ENCODE measurements around the gene EFTUD2.
"Not testable (repeated sequence)": the region's sequence is repeated elsewhere in the genome, so short reads cannot be mapped to it uniquely, and the experiment has no call there.

The EFTUD2 gene

DNA sequence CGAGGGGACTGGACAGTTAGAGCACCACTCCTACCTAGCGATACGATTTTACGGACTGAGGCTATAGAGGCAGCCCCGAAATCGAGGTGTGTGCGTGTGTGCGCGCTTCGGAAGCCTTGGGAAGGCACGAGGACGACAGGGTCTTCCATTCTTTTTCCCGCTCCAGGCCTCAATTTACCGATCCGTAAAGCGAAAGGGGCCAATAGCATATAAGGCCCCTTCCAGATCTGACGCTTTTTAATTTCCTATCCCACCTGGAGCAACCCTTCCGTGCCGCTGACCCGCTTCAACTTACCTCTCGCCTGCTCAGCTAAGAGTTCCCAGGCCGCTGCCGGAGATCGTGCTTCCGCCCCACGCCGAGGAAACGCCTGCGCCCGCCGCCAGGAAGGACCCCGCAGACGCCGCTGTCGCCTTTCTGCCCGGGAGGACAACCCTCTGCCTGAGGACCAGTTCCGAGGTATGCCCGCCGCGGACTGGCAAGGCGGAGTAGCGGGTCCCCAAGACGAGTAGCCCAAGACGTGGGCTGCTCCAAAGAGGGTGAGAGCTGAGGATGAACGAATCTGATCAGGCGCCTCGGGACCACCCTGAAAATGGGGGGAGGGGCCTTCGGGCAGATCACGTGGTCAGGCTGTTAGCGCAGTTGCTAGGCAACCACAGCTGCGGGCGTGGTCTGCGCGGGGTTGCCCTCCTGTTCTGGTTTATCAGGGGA lies at the start of gene EFTUD2:
Gene EFTUD2 (minus strand): TSS at position 372 of the 709 bp plus-strand sequence. CDS start 4,924 bp downstream, outside the sequence.
- Histone ChIP-seq H3K27me3 (ENCODE audit: control insufficient read depth in 5 of 5, insufficient read depth in 4 of 5, low read length in 5 of 5) (no peaks in the 10 kb centered on the region), H3K9ac (ENCODE audit: low read length in 5 of 5) (peak within 1 kb of the TSS; percentile 83 to 98 (median 94)), H3K36me3 (ENCODE audit: control insufficient read depth in 5 of 5, insufficient read depth in 5 of 5, low read length in 5 of 5) (peaks cover 2 to 10% (median 7%) of the 10 kb centered on the region in 5 donors), H3K4me1 (ENCODE audit: control insufficient read depth in 5 of 5, insufficient read depth in 5 of 5, low read length in 5 of 5) (peaks cover 11 to 56% (median 39%) of the 10 kb centered on the region in 5 donors), H3K4me3 (ENCODE audit: low read depth in 1 of 5, low read length in 5 of 5) (peak within 1 kb of the TSS; percentile 84 to 99 (median 87)), H3K9me3 (ENCODE audit: control insufficient read depth in 5 of 5, low read length in 5 of 5) (no peaks in the 10 kb centered on the region), H3K27ac (ENCODE audit: low read depth, low read length) (peak within 1 kb of the TSS; percentile 92)

DNA sequence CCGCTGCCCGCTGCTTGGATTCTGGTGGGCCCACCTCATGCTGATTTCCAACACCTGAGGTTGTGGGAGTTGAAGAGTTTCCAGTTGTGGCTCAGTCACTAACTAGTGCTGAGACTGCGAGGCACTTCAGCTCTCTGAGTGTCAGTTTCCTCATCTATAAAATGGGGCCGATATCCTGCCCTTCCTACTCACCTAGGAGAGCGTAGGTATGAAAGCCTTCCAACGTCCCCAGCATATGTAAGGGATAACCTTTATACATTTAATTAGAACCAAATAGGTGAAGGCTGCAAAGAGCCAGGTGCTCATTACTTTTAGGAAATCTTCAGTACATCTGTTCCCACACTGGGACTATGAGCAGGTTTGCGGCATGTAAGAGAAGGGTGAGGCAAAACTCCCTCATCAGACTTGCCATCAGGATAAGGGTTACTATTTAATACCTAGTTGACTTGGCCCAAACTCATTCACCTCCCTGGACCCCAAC lies 49.1 kb upstream of the EFTUD2 start:
- H3K4me1 ChIP-seq (ENCODE audit: control insufficient read depth in 5 of 5, insufficient read depth in 5 of 5, low read length in 5 of 5) = peaks cover 2 to 15% (median 13%) of the 10 kb centered on the region in 5 donors
- peaks cover 0 to 7% (median 0%) of the 10 kb centered on the region in 5 donors for H3K27me3 ChIP-seq (ENCODE audit: control insufficient read depth in 5 of 5, insufficient read depth in 4 of 5, low read length in 5 of 5)
- H3K9ac ChIP-seq (ENCODE audit: low read length in 5 of 5) = peak overlapping the region in 2 of 5 donors; percentile 70 to 82
- no peaks in the 10 kb centered on the region for H3K36me3 ChIP-seq (ENCODE audit: control insufficient read depth in 5 of 5, insufficient read depth in 5 of 5, low read length in 5 of 5)
- H3K4me3 ChIP-seq (ENCODE audit: low read depth in 1 of 5, low read length in 5 of 5) = peak overlapping the region; percentile 66 to 88 (median 77)
- no peak overlapping the region for H3K27ac ChIP-seq (ENCODE audit: low read depth, low read length)
- H3K9me3 ChIP-seq (ENCODE audit: control insufficient read depth in 5 of 5, low read length in 5 of 5) = no peaks in the 10 kb centered on the region

DNA sequence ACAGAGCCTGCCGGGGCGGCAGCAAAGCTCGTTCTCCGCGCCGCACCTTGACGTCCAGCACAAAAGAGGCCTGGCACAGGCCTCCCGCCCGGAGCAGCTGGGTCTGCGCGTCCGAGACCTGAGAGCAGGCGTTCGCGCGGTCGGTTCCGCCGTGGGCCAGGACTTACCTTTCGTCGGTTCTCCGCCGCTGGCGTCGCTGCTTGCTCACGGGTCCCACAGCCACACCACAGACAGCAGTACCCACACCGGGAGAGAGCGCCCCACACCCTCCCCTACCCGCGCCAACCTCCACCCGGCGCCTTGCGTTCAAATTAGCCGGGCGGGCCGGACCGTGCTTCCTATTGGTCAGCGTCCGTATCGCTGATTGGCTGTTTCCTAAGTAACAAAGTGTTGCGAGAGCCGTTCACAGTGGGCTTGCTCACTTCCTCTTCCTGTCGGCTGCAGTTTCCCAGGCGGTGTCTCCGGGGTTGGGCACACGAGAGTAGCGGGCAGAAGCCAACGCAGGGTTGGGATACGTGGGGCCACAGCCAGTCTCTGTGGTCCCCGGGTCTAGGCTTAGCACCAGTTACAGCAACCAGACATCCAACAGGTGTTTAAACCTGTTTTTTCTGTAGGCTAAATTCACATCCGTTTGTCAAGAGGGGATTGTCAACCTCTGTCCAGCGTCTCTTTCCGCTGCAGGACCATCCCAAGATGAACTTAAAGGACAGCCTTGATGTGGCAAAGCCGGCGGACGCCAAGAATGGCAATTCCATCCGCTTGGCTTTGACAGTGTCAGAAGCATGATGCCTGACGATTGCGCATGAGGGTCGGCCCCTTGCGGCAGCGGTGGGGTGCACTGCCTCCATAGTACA lies 48.4 kb upstream of the EFTUD2 start, which contains the start of gene KIF18B:
Gene KIF18B (minus strand): TSS at position 313 of the 854 bp plus-strand sequence. CDS start 11,429 bp downstream, outside the sequence.
- Histone ChIP-seq H3K9me3 (ENCODE audit: control insufficient read depth in 5 of 5, low read length in 5 of 5) (no peaks in the 10 kb centered on the region), H3K27me3 (ENCODE audit: control insufficient read depth in 5 of 5, insufficient read depth in 4 of 5, low read length in 5 of 5) (peaks cover 0 to 7% (median 0%) of the 10 kb centered on the region in 5 donors), H3K27ac (ENCODE audit: low read depth, low read length) (no peak within 1 kb of the TSS), H3K4me1 (ENCODE audit: control insufficient read depth in 5 of 5, insufficient read depth in 5 of 5, low read length in 5 of 5) (peaks cover 2 to 15% (median 13%) of the 10 kb centered on the region in 5 donors), H3K36me3 (ENCODE audit: control insufficient read depth in 5 of 5, insufficient read depth in 5 of 5, low read length in 5 of 5) (no peaks in the 10 kb centered on the region), H3K9ac (ENCODE audit: low read length in 5 of 5) (peak within 1 kb of the TSS in 4 of 5 donors; percentile 29 to 82 (median 74)), H3K4me3 (ENCODE audit: low read depth in 1 of 5, low read length in 5 of 5) (peak within 1 kb of the TSS; percentile 66 to 88 (median 77))

DNA sequence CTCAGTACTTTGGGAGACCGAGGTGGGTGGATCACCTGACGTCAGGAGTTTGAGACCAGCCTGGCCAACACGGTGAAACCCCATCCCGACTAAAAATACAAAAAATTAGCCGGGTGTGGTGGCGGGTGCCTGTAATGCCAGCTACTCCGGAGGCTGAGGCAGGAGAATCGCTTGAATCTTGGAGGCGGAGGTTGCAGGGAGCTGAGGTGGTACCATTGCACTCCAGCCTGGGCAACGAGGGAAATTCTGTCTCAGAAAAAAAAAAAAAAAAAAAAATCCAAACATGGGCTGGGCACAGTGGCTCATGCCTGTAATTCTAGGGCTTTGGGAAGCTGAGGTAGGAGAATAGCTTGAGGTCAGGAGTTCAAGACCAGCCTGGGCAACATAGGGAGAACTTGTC lies 46.4 kb upstream of the EFTUD2 start:
- H3K36me3 ChIP-seq (ENCODE audit: control insufficient read depth in 5 of 5, insufficient read depth in 5 of 5, low read length in 5 of 5); H3K9me3 ChIP-seq (ENCODE audit: control insufficient read depth in 5 of 5, low read length in 5 of 5); H3K9ac ChIP-seq (ENCODE audit: low read length in 5 of 5); H3K4me3 ChIP-seq (ENCODE audit: low read depth in 1 of 5, low read length in 5 of 5); H3K27ac ChIP-seq (ENCODE audit: low read depth, low read length); H3K27me3 ChIP-seq (ENCODE audit: control insufficient read depth in 5 of 5, insufficient read depth in 4 of 5, low read length in 5 of 5): not testable (repeated sequence)
- peaks cover 2 to 15% (median 13%) of the 10 kb centered on the region in 5 donors for H3K4me1 ChIP-seq (ENCODE audit: control insufficient read depth in 5 of 5, insufficient read depth in 5 of 5, low read length in 5 of 5)

DNA sequence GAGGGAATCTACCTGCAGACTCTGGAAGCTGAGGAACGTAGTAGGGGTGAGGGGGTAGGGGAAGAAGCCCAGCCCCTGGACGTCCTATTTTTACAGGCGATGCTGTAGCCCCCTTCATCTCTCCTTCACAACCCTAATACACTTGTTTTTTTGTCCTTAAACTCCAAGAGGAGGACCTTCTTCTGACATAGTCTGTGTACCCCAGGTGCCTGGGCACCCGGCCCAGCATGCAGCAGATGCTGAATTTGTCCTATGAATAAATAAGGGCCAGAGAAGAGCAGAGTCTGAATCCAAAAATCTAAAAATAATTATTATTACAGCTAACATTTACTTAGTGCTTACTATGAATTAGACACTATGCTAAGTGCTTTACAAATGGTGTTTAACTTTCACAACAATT lies 43.2 kb upstream of the EFTUD2 start:
- H3K27me3 ChIP-seq (ENCODE audit: control insufficient read depth in 5 of 5, insufficient read depth in 4 of 5, low read length in 5 of 5) = peaks cover 0 to 7% (median 0%) of the 10 kb centered on the region in 5 donors
- peaks cover 0 to 5% (median 5%) of the 10 kb centered on the region in 5 donors for H3K4me1 ChIP-seq (ENCODE audit: control insufficient read depth in 5 of 5, insufficient read depth in 5 of 5, low read length in 5 of 5)
- no peak overlapping the region for H3K4me3 ChIP-seq (ENCODE audit: low read depth in 1 of 5, low read length in 5 of 5)
- no peaks in the 10 kb centered on the region for H3K36me3 ChIP-seq (ENCODE audit: control insufficient read depth in 5 of 5, insufficient read depth in 5 of 5, low read length in 5 of 5)
- H3K9me3 ChIP-seq (ENCODE audit: control insufficient read depth in 5 of 5, low read length in 5 of 5) = no peaks in the 10 kb centered on the region
- H3K27ac ChIP-seq (ENCODE audit: low read depth, low read length) = no peak overlapping the region
- no peak overlapping the region for H3K9ac ChIP-seq (ENCODE audit: low read length in 5 of 5)

DNA sequence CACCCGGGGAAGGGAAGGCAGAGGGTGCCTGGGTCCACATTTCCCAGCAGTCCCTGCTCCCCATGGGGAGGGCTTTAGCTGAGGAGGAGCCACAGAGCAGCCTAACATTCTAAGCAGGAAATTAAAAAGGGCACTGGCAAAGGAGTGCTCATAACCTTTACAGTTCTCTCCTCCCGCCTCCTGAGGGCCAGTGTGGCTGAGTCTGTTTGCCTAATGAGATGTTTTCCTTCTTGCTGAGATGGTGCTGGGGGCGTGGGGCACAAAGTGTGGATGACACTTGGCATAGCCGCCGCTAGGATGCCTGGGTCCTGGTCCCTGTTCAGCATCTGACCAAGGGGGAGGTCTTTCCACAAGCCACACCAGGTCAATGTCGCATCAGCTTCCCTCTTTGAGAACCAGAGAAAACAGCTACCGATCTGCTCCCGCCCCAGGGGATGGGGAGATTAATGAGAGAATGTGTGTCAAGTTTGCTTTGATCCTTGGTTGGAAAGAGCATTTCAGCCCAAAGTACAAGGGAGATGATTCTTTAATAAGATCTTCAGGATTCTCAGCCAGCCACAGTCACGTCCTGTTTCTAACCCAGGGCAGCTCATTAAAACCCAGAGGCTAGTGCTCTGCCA lies 42.6 kb upstream of the EFTUD2 start:
- Histone ChIP-seq H3K27ac (ENCODE audit: low read depth, low read length) (no peak overlapping the region), H3K4me1 (ENCODE audit: control insufficient read depth in 5 of 5, insufficient read depth in 5 of 5, low read length in 5 of 5) (no peaks in the 10 kb centered on the region), H3K36me3 (ENCODE audit: control insufficient read depth in 5 of 5, insufficient read depth in 5 of 5, low read length in 5 of 5) (no peaks in the 10 kb centered on the region), H3K4me3 (ENCODE audit: low read depth in 1 of 5, low read length in 5 of 5) (no peak overlapping the region), H3K27me3 (ENCODE audit: control insufficient read depth in 5 of 5, insufficient read depth in 4 of 5, low read length in 5 of 5) (peaks cover 0 to 3% (median 0%) of the 10 kb centered on the region in 5 donors), H3K9ac (ENCODE audit: low read length in 5 of 5) (no peak overlapping the region), H3K9me3 (ENCODE audit: control insufficient read depth in 5 of 5, low read length in 5 of 5) (no peaks in the 10 kb centered on the region)

DNA sequence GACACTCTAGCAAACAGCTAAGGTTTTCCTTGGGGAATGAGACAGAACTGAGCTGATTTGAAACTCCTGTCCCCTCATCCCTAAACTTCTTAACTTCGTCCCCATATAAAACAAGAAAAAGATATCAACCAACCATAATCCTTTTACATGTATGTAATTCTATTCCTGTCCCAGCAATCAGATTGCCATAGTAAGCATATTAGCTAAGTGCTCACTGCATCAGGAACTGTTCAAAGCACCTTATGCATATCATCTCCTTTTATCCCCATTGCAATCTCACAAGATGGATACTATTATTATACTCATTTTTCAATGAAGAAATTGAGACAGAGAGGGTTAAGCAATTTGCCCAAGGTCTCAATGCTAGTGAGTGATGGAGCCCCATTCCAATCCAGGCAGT lies 41.5 kb upstream of the EFTUD2 start:
- H3K36me3 ChIP-seq (ENCODE audit: control insufficient read depth in 5 of 5, insufficient read depth in 5 of 5, low read length in 5 of 5) = no peaks in the 10 kb centered on the region
- no peaks in the 10 kb centered on the region for H3K27me3 ChIP-seq (ENCODE audit: control insufficient read depth in 5 of 5, insufficient read depth in 4 of 5, low read length in 5 of 5)
- H3K27ac ChIP-seq (ENCODE audit: low read depth, low read length) = no peak overlapping the region
- no peak overlapping the region for H3K9ac ChIP-seq (ENCODE audit: low read length in 5 of 5)
- no peak overlapping the region for H3K4me3 ChIP-seq (ENCODE audit: low read depth in 1 of 5, low read length in 5 of 5)
- no peaks in the 10 kb centered on the region for H3K4me1 ChIP-seq (ENCODE audit: control insufficient read depth in 5 of 5, insufficient read depth in 5 of 5, low read length in 5 of 5)
- no peaks in the 10 kb centered on the region for H3K9me3 ChIP-seq (ENCODE audit: control insufficient read depth in 5 of 5, low read length in 5 of 5)

DNA sequence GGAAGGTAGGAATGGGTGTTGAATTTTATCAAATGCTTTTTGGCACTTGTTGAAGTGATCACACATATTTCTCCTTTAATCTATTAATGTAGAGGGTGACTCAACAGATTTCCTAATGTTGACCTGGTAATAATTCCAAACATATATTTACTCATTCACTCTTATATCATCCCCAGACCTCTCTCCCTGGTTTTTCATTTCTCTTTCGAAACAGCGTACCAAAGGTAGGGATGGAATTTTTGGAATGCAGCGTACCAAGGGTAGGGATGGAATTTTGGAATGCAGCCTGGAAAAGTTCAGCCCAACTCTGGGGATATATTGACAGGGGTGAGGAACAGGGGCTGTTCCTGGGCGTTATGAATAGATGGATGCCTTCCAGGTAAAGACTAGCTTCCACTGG lies 41.1 kb upstream of the EFTUD2 start:
- Histone ChIP-seq H3K9ac (ENCODE audit: low read length in 5 of 5) (no peak overlapping the region), H3K9me3 (ENCODE audit: control insufficient read depth in 5 of 5, low read length in 5 of 5) (no peaks in the 10 kb centered on the region), H3K27ac (ENCODE audit: low read depth, low read length) (no peak overlapping the region), H3K27me3 (ENCODE audit: control insufficient read depth in 5 of 5, insufficient read depth in 4 of 5, low read length in 5 of 5) (no peaks in the 10 kb centered on the region), H3K36me3 (ENCODE audit: control insufficient read depth in 5 of 5, insufficient read depth in 5 of 5, low read length in 5 of 5) (no peaks in the 10 kb centered on the region), H3K4me3 (ENCODE audit: low read depth in 1 of 5, low read length in 5 of 5) (no peak overlapping the region), H3K4me1 (ENCODE audit: control insufficient read depth in 5 of 5, insufficient read depth in 5 of 5, low read length in 5 of 5) (no peaks in the 10 kb centered on the region)

DNA sequence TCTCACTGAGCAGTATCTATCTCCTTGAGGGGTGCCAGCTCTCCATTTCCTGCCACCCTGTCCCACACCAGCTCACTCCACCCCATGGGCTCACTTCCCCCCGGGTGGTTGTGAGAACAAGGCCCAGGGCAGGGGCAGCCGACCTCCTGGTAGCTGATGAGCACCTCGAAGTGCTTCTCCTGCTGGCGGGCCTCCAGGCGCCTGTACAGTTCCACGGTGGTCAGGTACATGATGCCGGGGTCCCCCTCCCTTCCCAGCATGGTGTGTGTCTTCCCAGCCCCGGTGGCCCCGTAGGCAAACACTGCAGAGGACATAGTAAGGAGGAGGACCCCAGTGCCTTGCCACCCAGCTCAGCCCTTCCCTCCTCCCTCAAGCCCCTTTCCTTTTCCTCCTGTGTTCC lies 35.9 kb upstream of the EFTUD2 start:
- no peaks in the 10 kb centered on the region for H3K27me3 ChIP-seq (ENCODE audit: control insufficient read depth in 5 of 5, insufficient read depth in 4 of 5, low read length in 5 of 5)

More for the DNA sequence above, 35.9 kb upstream of the EFTUD2 start:
- H3K9me3 ChIP-seq (ENCODE audit: control insufficient read depth in 5 of 5, low read length in 5 of 5) = no peaks in the 10 kb centered on the region
- no peak overlapping the region for H3K4me3 ChIP-seq (ENCODE audit: low read depth in 1 of 5, low read length in 5 of 5)
- no peak overlapping the region for H3K27ac ChIP-seq (ENCODE audit: low read depth, low read length)
- no peaks in the 10 kb centered on the region for H3K4me1 ChIP-seq (ENCODE audit: control insufficient read depth in 5 of 5, insufficient read depth in 5 of 5, low read length in 5 of 5)
- H3K36me3 ChIP-seq (ENCODE audit: control insufficient read depth in 5 of 5, insufficient read depth in 5 of 5, low read length in 5 of 5) = no peaks in the 10 kb centered on the region
- H3K9ac ChIP-seq (ENCODE audit: low read length in 5 of 5) = no peak overlapping the region

Data from subcutaneous abdominal adipose tissue (tissue), 5 donors.